ENCODE results near the gene DCAF6. TPM values are rescaled to one million over a fixed set of nuclear protein-coding genes. Genes with fewer than 3 reads are reported as not detected.

Gene DCAF6
- total and polyA plus RNA-seq, 4 donors, result 19.7 to 120 (median 28.2) TPM

DNA sequence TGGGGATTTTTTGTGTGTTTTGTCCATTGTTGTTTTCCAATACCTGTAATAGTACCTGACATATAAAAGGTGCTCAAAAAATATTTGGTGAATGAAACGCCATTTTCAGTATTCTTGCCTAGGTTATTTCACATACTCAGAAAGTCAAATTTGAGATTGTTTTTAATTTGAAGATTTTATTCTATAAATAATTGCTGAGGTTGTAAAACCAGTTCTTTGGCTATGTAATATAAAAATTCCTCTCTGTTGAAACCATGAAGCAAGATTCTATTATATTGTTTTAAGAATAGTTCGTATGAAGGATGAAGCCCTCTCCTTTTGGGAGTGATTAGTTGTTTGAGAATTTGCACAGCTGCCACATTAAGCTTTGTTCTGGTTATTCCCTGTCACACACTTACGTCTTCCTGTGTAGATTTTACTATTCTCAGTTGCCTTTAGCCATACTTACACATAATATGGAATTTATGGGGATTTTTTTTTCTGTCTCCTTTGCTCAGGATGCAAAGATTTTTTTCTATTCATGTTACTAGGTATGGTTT lies 60.6 kb downstream of the DCAF6 start:
- Histone ChIP-seq H3K9me3 (ENCODE audit: control insufficient read depth in 4 of 4, insufficient read depth in 3 of 4, low read length in 3 of 4) (no peaks in the 10 kb centered on the region), H3K36me3 (ENCODE audit: control insufficient read depth in 4 of 4, insufficient read depth in 4 of 4, low read length in 4 of 4) (peaks cover 0 to 3% (median 0%) of the 10 kb centered on the region in 4 donors), H3K27me3 (ENCODE audit: control insufficient read depth in 3 of 3, insufficient read depth in 3 of 3, low read length in 2 of 3) (no peaks in the 10 kb centered on the region), H3K9ac (ENCODE audit: insufficient read depth in 1 of 2, low read length in 2 of 2) (no peak overlapping the region), H3K4me1 (ENCODE audit: control insufficient read depth in 5 of 5, insufficient read depth in 5 of 5, low read length in 5 of 5) (peaks cover 0 to 21% (median 6%) of the 10 kb centered on the region in 5 donors), H3K27ac (ENCODE audit: low read depth in 1 of 2, low read length in 1 of 2) (no peak overlapping the region), H3K4me3 (no peak overlapping the region)
- WGBS, 2 donors, result 81 to 88% methylated on average over 3 of the region's 3 CpGs
- ATAC-seq (ENCODE audit: insufficient read depth, low FRiP score) (no peak), DNase-seq (peak in 2 of 3 donors; percentile 61 to 81)
- TF ChIP-seq, protein P1, sequence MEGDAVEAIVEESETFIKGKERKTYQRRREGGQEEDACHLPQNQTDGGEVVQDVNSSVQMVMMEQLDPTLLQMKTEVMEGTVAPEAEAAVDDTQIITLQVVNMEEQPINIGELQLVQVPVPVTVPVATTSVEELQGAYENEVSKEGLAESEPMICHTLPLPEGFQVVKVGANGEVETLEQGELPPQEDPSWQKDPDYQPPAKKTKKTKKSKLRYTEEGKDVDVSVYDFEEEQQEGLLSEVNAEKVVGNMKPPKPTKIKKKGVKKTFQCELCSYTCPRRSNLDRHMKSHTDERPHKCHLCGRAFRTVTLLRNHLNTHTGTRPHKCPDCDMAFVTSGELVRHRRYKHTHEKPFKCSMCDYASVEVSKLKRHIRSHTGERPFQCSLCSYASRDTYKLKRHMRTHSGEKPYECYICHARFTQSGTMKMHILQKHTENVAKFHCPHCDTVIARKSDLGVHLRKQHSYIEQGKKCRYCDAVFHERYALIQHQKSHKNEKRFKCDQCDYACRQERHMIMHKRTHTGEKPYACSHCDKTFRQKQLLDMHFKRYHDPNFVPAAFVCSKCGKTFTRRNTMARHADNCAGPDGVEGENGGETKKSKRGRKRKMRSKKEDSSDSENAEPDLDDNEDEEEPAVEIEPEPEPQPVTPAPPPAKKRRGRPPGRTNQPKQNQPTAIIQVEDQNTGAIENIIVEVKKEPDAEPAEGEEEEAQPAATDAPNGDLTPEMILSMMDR (IDR thresholded peaks at IDR 0.05; ENCODE audit: control extremely low read depth, extremely low read depth), result no peak

DNA sequence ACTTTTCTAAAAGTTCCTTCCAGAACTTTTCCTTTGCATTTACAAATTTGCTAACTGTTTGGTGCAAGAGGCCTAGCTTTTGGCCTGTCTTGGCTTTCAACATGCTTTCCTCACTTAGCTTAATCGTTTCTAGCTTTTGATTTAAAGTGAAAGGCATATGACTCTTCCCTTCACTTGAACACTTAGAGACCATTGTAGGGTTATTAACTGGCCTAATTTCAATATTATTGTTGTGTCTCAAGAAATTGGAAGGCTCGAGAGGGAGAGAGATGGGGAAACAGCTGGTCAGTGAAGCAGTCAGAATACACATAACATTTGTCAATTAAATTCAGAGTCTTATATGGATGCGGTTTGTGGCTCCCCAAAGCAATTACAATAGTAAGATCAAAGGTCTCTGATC lies 63.4 kb downstream of the DCAF6 start:
- H3K9me3 ChIP-seq (ENCODE audit: control insufficient read depth in 4 of 4, insufficient read depth in 3 of 4, low read length in 3 of 4), result no peaks in the 10 kb centered on the region
- peak; percentile 16 to 87 (median 80) for DNase-seq
- no peak for ATAC-seq (ENCODE audit: insufficient read depth, low FRiP score)
- H3K4me1 ChIP-seq (ENCODE audit: control insufficient read depth in 5 of 5, insufficient read depth in 5 of 5, low read length in 5 of 5), result peaks cover 0 to 21% (median 6%) of the 10 kb centered on the region in 5 donors
- 68 to 83% methylated on average over 3 of the region's 3 CpGs for WGBS, 2 donors
- H3K9ac ChIP-seq (ENCODE audit: insufficient read depth in 1 of 2, low read length in 2 of 2), result no peak overlapping the region
- no peaks in the 10 kb centered on the region for H3K27me3 ChIP-seq (ENCODE audit: control insufficient read depth in 3 of 3, insufficient read depth in 3 of 3, low read length in 2 of 3)
- H3K36me3 ChIP-seq (ENCODE audit: control insufficient read depth in 4 of 4, insufficient read depth in 4 of 4, low read length in 4 of 4), result peaks cover 0 to 6% (median 1%) of the 10 kb centered on the region in 4 donors
- H3K27ac ChIP-seq (ENCODE audit: low read depth in 1 of 2, low read length in 1 of 2), result no peak overlapping the region
- no peak overlapping the region for H3K4me3 ChIP-seq
- TF ChIP-seq, protein P1 (IDR thresholded peaks at IDR 0.05; ENCODE audit: control extremely low read depth, extremely low read depth), result no peak

DNA sequence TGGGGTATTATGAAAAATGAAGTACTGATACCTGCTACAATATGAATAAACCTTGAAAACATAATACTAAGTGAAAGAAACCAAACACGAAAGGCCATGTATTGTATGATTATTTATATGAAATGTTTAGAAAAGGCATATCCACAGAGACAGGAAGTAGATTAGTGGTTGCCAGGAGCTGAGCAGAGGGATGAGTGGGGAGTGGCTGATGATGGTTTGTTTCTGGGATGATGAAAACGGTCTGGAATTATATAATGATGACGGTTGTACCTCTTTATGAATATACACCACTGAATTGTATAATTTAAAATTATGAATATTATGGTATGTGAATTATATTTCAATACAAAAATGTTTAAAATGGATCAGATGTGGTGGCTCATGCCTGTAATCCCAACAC lies 64.2 kb downstream of the DCAF6 start:
- Histone ChIP-seq H3K4me3 (no peak overlapping the region), H3K27me3 (ENCODE audit: control insufficient read depth in 3 of 3, insufficient read depth in 3 of 3, low read length in 2 of 3) (no peaks in the 10 kb centered on the region), H3K9me3 (ENCODE audit: control insufficient read depth in 4 of 4, insufficient read depth in 3 of 4, low read length in 3 of 4) (no peaks in the 10 kb centered on the region), H3K4me1 (ENCODE audit: control insufficient read depth in 5 of 5, insufficient read depth in 5 of 5, low read length in 5 of 5) (peaks cover 0 to 21% (median 6%) of the 10 kb centered on the region in 5 donors), H3K36me3 (ENCODE audit: control insufficient read depth in 4 of 4, insufficient read depth in 4 of 4, low read length in 4 of 4) (peaks cover 0 to 6% (median 1%) of the 10 kb centered on the region in 4 donors), H3K9ac (ENCODE audit: insufficient read depth in 1 of 2, low read length in 2 of 2) (no peak overlapping the region), H3K27ac (ENCODE audit: low read depth in 1 of 2, low read length in 1 of 2) (no peak overlapping the region)
- TF ChIP-seq, protein P1 (IDR thresholded peaks at IDR 0.05; ENCODE audit: control extremely low read depth, extremely low read depth), result no peak
- DNase-seq (peak in 2 of 3 donors; percentile 18 to 50), ATAC-seq (ENCODE audit: insufficient read depth, low FRiP score) (no peak)
- WGBS, 2 donors, result 73 to 74% methylated on average over 3 of the region's 3 CpGs

DNA sequence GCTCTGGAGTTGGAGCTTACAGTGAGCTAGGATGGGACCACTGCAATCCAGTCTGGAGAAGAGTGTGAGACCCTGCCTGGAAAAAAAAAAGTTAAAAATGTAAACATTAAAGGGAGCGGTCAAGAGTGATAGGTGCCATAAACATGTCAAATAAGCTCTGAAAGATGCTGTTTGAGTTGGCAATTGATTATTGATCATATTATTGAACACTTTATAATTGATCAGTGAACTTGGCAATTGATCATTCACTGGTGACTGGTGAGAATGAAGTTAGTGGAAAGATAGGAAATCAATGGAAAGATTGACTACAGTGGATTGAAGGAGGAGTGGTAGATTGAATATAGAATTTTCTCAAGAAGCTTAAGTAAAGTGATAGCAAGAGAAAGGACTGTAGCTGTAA lies 64.7 kb downstream of the DCAF6 start:
- Histone ChIP-seq H3K36me3 (ENCODE audit: control insufficient read depth in 4 of 4, insufficient read depth in 4 of 4, low read length in 4 of 4) (peaks cover 0 to 6% (median 1%) of the 10 kb centered on the region in 4 donors), H3K9me3 (ENCODE audit: control insufficient read depth in 4 of 4, insufficient read depth in 3 of 4, low read length in 3 of 4) (no peaks in the 10 kb centered on the region), H3K27ac (ENCODE audit: low read depth in 1 of 2, low read length in 1 of 2) (no peak overlapping the region), H3K4me3 (no peak overlapping the region), H3K27me3 (ENCODE audit: control insufficient read depth in 3 of 3, insufficient read depth in 3 of 3, low read length in 2 of 3) (no peaks in the 10 kb centered on the region), H3K9ac (ENCODE audit: insufficient read depth in 1 of 2, low read length in 2 of 2) (no peak overlapping the region), H3K4me1 (ENCODE audit: control insufficient read depth in 5 of 5, insufficient read depth in 5 of 5, low read length in 5 of 5) (peaks cover 0 to 21% (median 5%) of the 10 kb centered on the region in 5 donors)
- ATAC-seq (ENCODE audit: insufficient read depth, low FRiP score), result no peak
- TF ChIP-seq, protein P1 (IDR thresholded peaks at IDR 0.05; ENCODE audit: control extremely low read depth, extremely low read depth), result no peak
- no peak for DNase-seq
- WGBS, 2 donors, result 99 to 100% methylated on average over 1 of the region's 1 CpG

Measured in lung (tissue), 12 donors.